ENCODE measurements around the gene CCDC15. TPM values are rescaled to one million over a fixed set of nuclear protein-coding genes. Genes with fewer than 3 reads are reported as not detected.

The CCDC15 gene
- total and polyA plus RNA-seq, 2 of the 13 experiments (the other 11 are each of a cell fraction or from before 2014, with no cell fraction given), result 2.2 to 4.6 TPM

DNA sequence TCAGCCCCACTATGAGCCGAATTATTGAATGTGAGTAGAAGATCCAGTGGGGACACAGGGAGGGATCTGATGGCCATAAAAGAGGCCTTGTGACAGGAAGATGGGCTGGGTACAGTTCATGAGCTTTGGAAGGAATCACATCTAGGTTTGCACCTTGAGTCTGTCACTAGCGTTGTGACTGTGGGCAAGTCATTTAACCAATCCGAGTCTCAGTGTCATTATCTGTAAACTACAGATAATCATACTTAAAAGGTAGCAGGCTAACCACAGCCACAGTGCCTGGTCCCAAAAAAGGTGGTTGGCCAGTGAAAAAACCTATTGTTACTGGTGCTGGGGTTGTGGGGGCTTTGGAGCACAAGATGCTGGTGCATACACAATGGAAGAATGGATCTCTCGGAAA lies 31.2 kb upstream of the CCDC15 start:
- no TSS peak for BruUV-seq (replicated peaks)
- TF ChIP-seq, protein P1, sequence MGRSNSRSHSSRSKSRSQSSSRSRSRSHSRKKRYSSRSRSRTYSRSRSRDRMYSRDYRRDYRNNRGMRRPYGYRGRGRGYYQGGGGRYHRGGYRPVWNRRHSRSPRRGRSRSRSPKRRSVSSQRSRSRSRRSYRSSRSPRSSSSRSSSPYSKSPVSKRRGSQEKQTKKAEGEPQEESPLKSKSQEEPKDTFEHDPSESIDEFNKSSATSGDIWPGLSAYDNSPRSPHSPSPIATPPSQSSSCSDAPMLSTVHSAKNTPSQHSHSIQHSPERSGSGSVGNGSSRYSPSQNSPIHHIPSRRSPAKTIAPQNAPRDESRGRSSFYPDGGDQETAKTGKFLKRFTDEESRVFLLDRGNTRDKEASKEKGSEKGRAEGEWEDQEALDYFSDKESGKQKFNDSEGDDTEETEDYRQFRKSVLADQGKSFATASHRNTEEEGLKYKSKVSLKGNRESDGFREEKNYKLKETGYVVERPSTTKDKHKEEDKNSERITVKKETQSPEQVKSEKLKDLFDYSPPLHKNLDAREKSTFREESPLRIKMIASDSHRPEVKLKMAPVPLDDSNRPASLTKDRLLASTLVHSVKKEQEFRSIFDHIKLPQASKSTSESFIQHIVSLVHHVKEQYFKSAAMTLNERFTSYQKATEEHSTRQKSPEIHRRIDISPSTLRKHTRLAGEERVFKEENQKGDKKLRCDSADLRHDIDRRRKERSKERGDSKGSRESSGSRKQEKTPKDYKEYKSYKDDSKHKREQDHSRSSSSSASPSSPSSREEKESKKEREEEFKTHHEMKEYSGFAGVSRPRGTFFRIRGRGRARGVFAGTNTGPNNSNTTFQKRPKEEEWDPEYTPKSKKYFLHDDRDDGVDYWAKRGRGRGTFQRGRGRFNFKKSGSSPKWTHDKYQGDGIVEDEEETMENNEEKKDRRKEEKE (IDR thresholded peaks at IDR 0.05), result no peak
- TF ChIP-seq JUN (CRISPR knock-in tag; IDR thresholded peaks at IDR 0.05) (no peak), AHR (CRISPR knock-in tag; IDR thresholded peaks at IDR 0.05) (no peak), ZNF589 (CRISPR knock-in tag; conservative IDR thresholded peaks at IDR 0.05) (no peak), BRD4 (CRISPR knock-in tag; IDR thresholded peaks at IDR 0.05) (no peak), SNAPC2 (CRISPR knock-in tag; IDR thresholded peaks at IDR 0.05) (no peak)
- no peak for DNase-seq (ENCODE audit: low spot score)
- Histone ChIP-seq H3K4me3 (replicated peaks in 1 of 3; ENCODE audit: insufficient read depth in 1 of 3, low read depth in 2 of 3, low read length in 3 of 3) (no peak overlapping the region), H3K4me2 (ENCODE audit: low read depth, low read length) (no peak overlapping the region), H3K27me3 (ENCODE audit: control insufficient read depth in 1 of 2, insufficient read depth in 2 of 2, low read length in 2 of 2) (no peaks in the 10 kb centered on the region), H3K4me1 (ENCODE audit: insufficient read depth, low read length) (peaks cover 5% of the 10 kb centered on the region), H3K9ac (ENCODE audit: insufficient read depth, low read depth, low read length) (no peak overlapping the region), H3K27ac (ENCODE audit: extremely low read length, insufficient read depth, low read length) (no peak overlapping the region), H3K9me3 (ENCODE audit: low read length) (no peaks in the 10 kb centered on the region), H3K36me3 (replicated peaks in 1 of 2; ENCODE audit: control insufficient read depth in 1 of 2, insufficient read depth in 2 of 2, low read length in 2 of 2) (peaks cover 15 to 44% of the 10 kb centered on the region in 2 experiments), H4K20me1 (ENCODE audit: insufficient read depth, low read length) (no peaks in the 10 kb centered on the region; the same call in none of the 2 replicates), H2AFZ (ENCODE audit: low read length) (no peak overlapping the region), H3K79me2 (ENCODE audit: insufficient read depth, low read length) (peaks cover 18% of the 10 kb centered on the region)
- WGBS (ENCODE audit: low lambda C conversion rate), result 96% methylated on average over 4 of the region's 4 CpGs
- ATAC-seq, result no peak
- no peak for FAIRE-seq
- ChIA-PET CTCF (ENCODE audit: low intra/inter-chr PET ratio, low total read pairs) (no interaction called here), POLR2A (no interaction called here)
- in situ Hi-C loops (cut with HindIII; ENCODE audit: extremely low pct_ligation_motif_present, low pct_unique_long_range_greater_than_20kb) (no loop called here), intact Hi-C loops (cut with micrococcal nuclease; ENCODE audit: unreplicated experiment) (no loop called here)

DNA sequence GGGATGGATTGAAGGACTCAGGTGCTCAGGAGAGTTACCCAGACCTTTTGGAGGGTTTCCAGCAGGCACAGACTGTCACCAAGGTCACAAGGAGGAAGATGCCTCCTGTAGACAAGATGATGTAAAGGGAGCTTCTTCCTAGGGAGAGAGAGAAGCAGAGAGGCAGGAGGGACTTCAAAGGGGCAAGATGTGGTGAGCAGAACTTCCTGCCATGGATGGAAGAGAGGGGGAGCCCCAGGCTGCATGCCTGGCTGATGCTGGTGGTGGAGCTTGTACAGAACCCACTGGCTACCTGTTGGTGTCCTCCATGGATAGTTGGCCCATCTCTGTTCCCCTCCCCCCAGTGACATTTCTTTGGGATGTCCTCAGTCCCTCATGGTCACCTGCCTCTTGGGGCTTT lies 30.7 kb upstream of the CCDC15 start:
- in situ Hi-C loops (cut with HindIII; ENCODE audit: extremely low pct_ligation_motif_present, low pct_unique_long_range_greater_than_20kb), result no loop called here
- FAIRE-seq, result no peak
- no peak for ATAC-seq
- Histone ChIP-seq H3K4me2 (ENCODE audit: low read depth, low read length) (no peak overlapping the region), H3K79me2 (ENCODE audit: insufficient read depth, low read length) (peaks cover 22% of the 10 kb centered on the region), H3K9me3 (ENCODE audit: low read length) (no peaks in the 10 kb centered on the region), H3K9ac (ENCODE audit: insufficient read depth, low read depth, low read length) (no peak overlapping the region), H3K4me1 (ENCODE audit: insufficient read depth, low read length) (peaks cover 4% of the 10 kb centered on the region), H3K4me3 (replicated peaks in 1 of 3; ENCODE audit: insufficient read depth in 1 of 3, low read depth in 2 of 3, low read length in 3 of 3) (no peak overlapping the region), H3K27ac (ENCODE audit: extremely low read length, insufficient read depth, low read length) (no peak overlapping the region), H3K36me3 (replicated peaks in 1 of 2; ENCODE audit: control insufficient read depth in 1 of 2, insufficient read depth in 2 of 2, low read length in 2 of 2) (peaks cover 15 to 44% of the 10 kb centered on the region in 2 experiments), H4K20me1 (ENCODE audit: insufficient read depth, low read length) (no peaks in the 10 kb centered on the region; the same call in none of the 2 replicates), H2AFZ (ENCODE audit: low read length) (no peak overlapping the region), H3K27me3 (ENCODE audit: control insufficient read depth in 1 of 2, insufficient read depth in 2 of 2, low read length in 2 of 2) (no peaks in the 10 kb centered on the region)
- peak in 1 of 2 experiments; percentile 20; a peak in 1 of 4 replicates for TF ChIP-seq POLR2A (IDR thresholded peaks at IDR 0.05; ENCODE audit: insufficient read depth in 1 of 2, low read depth in 2 of 2, low read length in 2 of 2)
- no peak for TF ChIP-seq NFKBIZ (CRISPR knock-in tag; IDR thresholded peaks at IDR 0.05)
- CTCF ChIA-PET (ENCODE audit: low intra/inter-chr PET ratio, low total read pairs), result no interaction called here
- no TSS peak for BruUV-seq (replicated peaks)
- POLR2A ChIA-PET, result no interaction called here
- intact Hi-C loops (cut with micrococcal nuclease; ENCODE audit: unreplicated experiment), result no loop called here
- no peak for DNase-seq (ENCODE audit: low spot score)

Measured in HepG2 (cell line).